ENCODE measurements around the gene HS6ST2. TPM values are rescaled to one million over a fixed set of nuclear protein-coding genes. Genes with fewer than 3 reads are reported as not detected.
A peak's percentile ranks its signal among the peaks of the same experiment; 100 is the strongest.

HS6ST2 gene
- total RNA-seq, 1 experiment from 2014 or later, result 7.4 TPM

- peak overlapping the region; percentile 62 for H3K27ac ChIP-seq (ENCODE audit: low read length)
- H3F3A ChIP-seq (ENCODE audit: low read length, unreplicated experiment), result no peaks in the 10 kb centered on the region
- H3K9me3 ChIP-seq (ENCODE audit: low read length), result no peaks in the 10 kb centered on the region
- peak overlapping the region; percentile 35; the same call in 1 of the 2 replicates for H3K4me2 ChIP-seq (ENCODE audit: low read length)
- POLR2A ChIA-PET (ENCODE audit: unreplicated experiment), result interaction anchor here (0.7 kb wide), 1 partner anchor 63 kb away, joined by 3 read pairs; no protein-coding TSS in a partner anchor
- 0 out of 2 replicates have a peak overlapping the region, but pooled peaks have one; percentile 15 for H3K9ac ChIP-seq (ENCODE audit: low read length)
- TF ChIP-seq EZH2 (IDR thresholded peaks at IDR 0.05; ENCODE audit: low read length, unreplicated experiment) (no peak), CTCF (conservative IDR thresholded peaks at IDR 0.05; ENCODE audit: low read depth, low read length) (no peak)
- H3K4me1 ChIP-seq (ENCODE audit: insufficient read depth, low read length), result peaks cover 30% of the 10 kb centered on the region
- no peaks in the 10 kb centered on the region for H3K9me2 ChIP-seq (replicated peaks; ENCODE audit: low read length)
- H3K79me2 ChIP-seq (ENCODE audit: low read length), result no peaks in the 10 kb centered on the region
- H2AFZ ChIP-seq (ENCODE audit: low read length), result peak overlapping the region; percentile 11; the same call in 1 of the 2 replicates
- H3K27me3 ChIP-seq (ENCODE audit: low read length), result no peaks in the 10 kb centered on the region
- no peak overlapping the region for H3K4me3 ChIP-seq (ENCODE audit: low read length)
- CTCF ChIA-PET, result interaction anchor here (0.9 kb wide), 1 partner anchor 237 kb away, joined by 3 read pairs; no protein-coding TSS in a partner anchor
- ATAC-seq (peak; percentile 75), DNase-seq (peak; percentile 74)
- BruUV-seq (replicated peaks), result no TSS peak
- H4K20me1 ChIP-seq (ENCODE audit: low read length), result no peaks in the 10 kb centered on the region
- H3K36me3 ChIP-seq (ENCODE audit: low read depth, low read length), result no peaks in the 10 kb centered on the region
- intact Hi-C loops (cut with micrococcal nuclease), result no loop called here
Measured at GRCh38 chrX:132737743-132738142, 220.7 kb downstream of the HS6ST2 start.

DNA sequence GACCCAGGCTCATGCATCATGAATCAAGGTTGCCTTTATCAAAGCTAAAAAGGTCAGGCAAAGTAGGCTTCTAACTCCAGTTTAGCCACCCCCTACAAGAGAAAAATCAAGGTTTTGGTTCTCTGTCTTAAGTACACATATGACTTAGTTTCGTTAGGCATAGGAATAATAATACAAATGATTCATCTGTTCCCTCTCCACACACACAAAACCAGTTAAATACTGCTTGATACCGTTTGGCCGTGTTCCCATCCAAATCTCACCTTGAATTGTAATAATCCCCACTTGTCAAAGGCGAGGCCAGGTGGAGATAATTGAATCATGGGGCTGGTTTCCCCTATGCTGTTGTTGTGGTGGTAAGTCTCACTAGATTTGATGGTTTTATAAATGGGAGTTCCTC is 226.2 kb downstream of the HS6ST2 start:
- no TSS peak for BruUV-seq (replicated peaks)
- ChIA-PET POLR2A (ENCODE audit: unreplicated experiment) (no interaction called here), CTCF (no interaction called here)
- no peak for TF ChIP-seq EZH2phosphoT487 (IDR thresholded peaks at IDR 0.05; ENCODE audit: borderline replicate concordance, low read length)
- TF ChIP-seq EZH2 (IDR thresholded peaks at IDR 0.05; ENCODE audit: low read length, unreplicated experiment), result no peak
- TF ChIP-seq CTCF (conservative IDR thresholded peaks at IDR 0.05; ENCODE audit: low read depth, low read length), result no peak
- intact Hi-C loops (cut with micrococcal nuclease), result no loop called here
- no peak overlapping the region for H3K9ac ChIP-seq (ENCODE audit: low read length)
- H3K79me2 ChIP-seq (ENCODE audit: low read length), result no peaks in the 10 kb centered on the region
- no peak for DNase-seq
- peaks cover 3% of the 10 kb centered on the region for H3K4me1 ChIP-seq (ENCODE audit: insufficient read depth, low read length)
- no peaks in the 10 kb centered on the region for H3K9me3 ChIP-seq (ENCODE audit: low read length)
- no peaks in the 10 kb centered on the region for H3K36me3 ChIP-seq (ENCODE audit: low read depth, low read length)
- no peak overlapping the region for H3K4me2 ChIP-seq (ENCODE audit: low read length)
- no peaks in the 10 kb centered on the region for H3K27me3 ChIP-seq (ENCODE audit: low read length)
- no peak overlapping the region for H3K27ac ChIP-seq (ENCODE audit: low read length)
- H3K4me3 ChIP-seq (ENCODE audit: low read length), result no peak overlapping the region
- ATAC-seq, result no peak
- H4K20me1 ChIP-seq (ENCODE audit: low read length), result no peaks in the 10 kb centered on the region
- H2AFZ ChIP-seq (ENCODE audit: low read length), result no peak overlapping the region
- H3F3A ChIP-seq (ENCODE audit: low read length, unreplicated experiment), result no peaks in the 10 kb centered on the region
- H3K9me2 ChIP-seq (replicated peaks; ENCODE audit: low read length), result no peaks in the 10 kb centered on the region

GRCh38 chrX:132730726-132731125 is 227.7 kb downstream of the HS6ST2 start:
- intact Hi-C loops (cut with micrococcal nuclease), result no loop called here
- no peak for ATAC-seq
- CTCF ChIA-PET, result no interaction called here

More at GRCh38 chrX:132730726-132731125, 227.7 kb downstream of the HS6ST2 start:
- no TSS peak for BruUV-seq (replicated peaks)
- no peaks in the 10 kb centered on the region for H3F3A ChIP-seq (ENCODE audit: low read length, unreplicated experiment)
- H3K27ac ChIP-seq (ENCODE audit: low read length), result no peak overlapping the region
- H4K20me1 ChIP-seq (ENCODE audit: low read length), result no peaks in the 10 kb centered on the region
- H3K27me3 ChIP-seq (ENCODE audit: low read length), result no peaks in the 10 kb centered on the region
- H3K79me2 ChIP-seq (ENCODE audit: low read length), result no peaks in the 10 kb centered on the region
- H2AFZ ChIP-seq (ENCODE audit: low read length), result no peak overlapping the region
- H3K4me3 ChIP-seq (ENCODE audit: low read length), result no peak overlapping the region
- no peak overlapping the region for H3K9ac ChIP-seq (ENCODE audit: low read length)
- no peaks in the 10 kb centered on the region for H3K9me3 ChIP-seq (ENCODE audit: low read length)
- no peaks in the 10 kb centered on the region for H3K9me2 ChIP-seq (replicated peaks; ENCODE audit: low read length)
- POLR2A ChIA-PET (ENCODE audit: unreplicated experiment), result no interaction called here
- no peaks in the 10 kb centered on the region for H3K4me1 ChIP-seq (ENCODE audit: insufficient read depth, low read length)
- DNase-seq, result no peak
- TF ChIP-seq EZH2phosphoT487 (IDR thresholded peaks at IDR 0.05; ENCODE audit: borderline replicate concordance, low read length), result no peak
- H3K4me2 ChIP-seq (ENCODE audit: low read length), result no peak overlapping the region
- H3K36me3 ChIP-seq (ENCODE audit: low read depth, low read length), result no peaks in the 10 kb centered on the region
